GM18858 (cell line): ENCODE results near the gene SAMD10.
"Not testable (repeated sequence)": the region's sequence is repeated elsewhere in the genome, so short reads cannot be mapped to it uniquely, and the experiment has no call there.

ENCODE experiments used
- ATAC-seq: cut with Tn5 transposase; IDR thresholded peaks from one replicate; pipeline ENCODE4 v1.9.1; 2021; ENCODE audit not compliant: unreplicated experiment

The SAMD10 gene

DNA sequence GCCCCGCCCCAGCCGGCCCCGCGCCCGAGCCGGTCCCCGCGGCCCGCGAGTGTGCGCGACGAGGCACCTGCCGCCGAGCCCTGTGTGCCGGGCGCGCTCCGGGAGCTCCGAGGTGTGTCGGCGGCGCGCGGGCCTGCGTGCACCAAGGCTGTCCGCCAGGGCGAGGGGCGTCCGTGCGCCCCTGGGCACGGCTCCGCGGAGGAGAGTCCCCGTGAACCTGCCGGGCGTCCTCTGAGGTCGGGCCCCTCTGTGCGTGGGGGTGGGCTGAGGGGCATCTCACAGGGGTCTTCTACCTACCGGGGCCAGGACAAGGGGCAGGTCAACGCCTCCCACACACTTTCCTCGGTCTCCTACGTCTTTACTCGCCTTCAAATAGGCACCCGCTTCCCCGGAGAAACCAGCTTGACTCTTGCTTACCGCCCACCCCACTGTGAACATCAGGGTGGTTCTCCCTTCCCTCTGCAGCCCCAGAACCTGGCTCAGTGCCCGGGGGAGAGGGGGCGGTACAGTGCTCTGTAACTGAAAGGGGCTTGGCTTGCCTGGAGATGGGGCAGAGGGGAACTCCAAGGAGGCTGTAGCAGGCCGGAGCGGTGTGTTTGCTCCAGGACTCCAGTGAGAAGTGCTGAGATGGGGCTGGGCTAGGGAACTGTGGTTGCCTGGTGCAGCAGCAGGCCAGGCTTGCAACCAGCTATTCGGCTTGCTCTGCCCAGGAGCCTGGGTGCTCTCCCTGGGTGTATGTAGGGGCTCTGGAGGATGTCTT is at the start of gene SAMD10:
TSS of gene SAMD10 (minus strand) at position 86 of the 760 bp plus-strand sequence. CDS start 175 bp downstream, outside the sequence.
- ATAC-seq: no peak

GRCh38 chr20:64027981-64028685 is 48.7 kb upstream of the SAMD10 start:
- no peak for ATAC-seq

- ATAC-seq: no peak
These were observed 46.5 kb upstream of the SAMD10 start for GRCh38 chr20:64025826-64026412.

- ATAC-seq: no peak
These were observed 45.8 kb upstream of the SAMD10 start for GRCh38 chr20:64025101-64025825.

DNA sequence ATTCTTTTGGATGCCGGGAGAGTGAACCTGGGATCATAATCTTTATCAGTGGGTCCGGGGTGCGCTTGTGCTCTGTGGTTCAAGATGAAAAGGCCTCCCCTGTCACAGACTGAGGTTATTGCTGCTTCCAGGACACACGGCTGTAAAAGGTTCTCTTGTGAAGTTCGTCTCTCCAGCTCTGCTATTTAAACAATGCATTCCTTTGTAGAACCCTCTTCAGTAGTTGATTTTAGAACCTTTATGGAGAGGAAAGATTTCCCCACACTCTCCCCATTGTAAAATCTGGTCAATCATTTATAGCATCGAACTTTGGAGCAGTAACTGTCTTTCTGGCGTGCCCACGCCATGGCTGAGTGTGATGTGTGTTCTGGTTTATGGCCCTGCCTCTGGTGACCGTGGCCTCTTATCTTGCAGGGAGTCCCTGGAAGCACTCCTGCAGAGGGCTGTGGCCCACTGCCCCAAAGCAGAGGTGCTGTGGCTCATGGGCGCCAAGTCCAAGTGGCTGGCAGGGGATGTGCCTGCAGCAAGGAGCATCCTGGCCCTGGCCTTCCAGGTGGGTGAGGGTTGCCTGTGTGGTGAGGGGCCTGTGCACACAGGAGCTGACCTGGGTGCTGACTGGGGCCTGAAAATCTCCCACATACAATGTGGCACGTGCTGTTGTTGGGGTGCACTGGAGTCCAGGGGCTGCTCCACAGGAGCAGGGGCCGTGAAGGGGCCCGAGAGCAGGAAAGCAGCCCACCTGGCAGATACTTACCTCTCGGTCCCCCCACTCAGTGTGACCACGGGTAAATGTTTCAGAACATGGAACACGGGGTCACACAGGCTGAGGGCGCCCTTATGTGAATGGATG is 44.9 kb upstream of the SAMD10 start:
- no peak for ATAC-seq

- no peak for ATAC-seq
These were observed 44.1 kb upstream of the SAMD10 start for GRCh38 chr20:64023361-64024140.

- no peak for ATAC-seq
These were observed 43.4 kb upstream of the SAMD10 start for GRCh38 chr20:64022671-64023360.

DNA sequence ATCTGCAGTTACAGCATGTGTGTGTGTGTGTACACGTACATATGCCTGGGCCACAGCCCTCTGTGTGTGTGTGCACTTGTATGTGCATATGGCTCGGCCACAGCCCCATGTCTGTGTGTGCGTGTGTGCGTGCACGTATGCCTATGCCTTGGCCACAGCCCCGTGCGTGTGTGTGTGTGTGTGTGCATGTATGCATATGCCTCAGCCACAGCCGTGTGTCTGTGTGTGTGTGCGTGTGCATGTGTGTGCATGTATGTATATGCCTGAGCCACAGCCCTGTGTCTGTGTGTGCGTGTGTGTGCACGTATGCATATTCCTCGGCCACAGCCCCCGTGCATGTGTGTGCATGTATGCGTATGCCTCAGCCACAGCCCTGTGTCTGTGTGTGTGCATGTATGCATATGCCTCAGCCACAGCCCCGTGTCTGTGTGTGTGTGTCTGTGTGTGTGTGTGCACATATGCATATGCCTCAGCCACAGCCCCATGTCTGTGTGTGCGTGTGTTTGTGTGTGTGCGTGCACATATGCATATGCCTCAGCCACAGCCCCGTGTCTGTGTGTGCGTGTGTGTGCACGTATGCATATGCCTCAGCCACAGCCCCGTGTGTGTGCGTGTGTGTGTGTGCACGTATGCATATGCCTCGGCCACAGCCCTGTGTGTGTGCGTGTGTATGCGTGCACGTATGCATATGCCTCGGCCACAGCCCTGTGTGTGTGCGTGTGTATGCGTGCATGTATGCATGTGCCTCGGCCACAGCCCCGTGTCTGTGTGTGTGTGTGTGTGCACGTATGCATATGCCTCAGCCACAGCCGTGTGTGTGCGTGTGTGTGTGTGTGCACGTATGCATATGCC is 41.9 kb upstream of the SAMD10 start:
- no peak for ATAC-seq

- no peak for ATAC-seq
These were observed 36.2 kb upstream of the SAMD10 start for GRCh38 chr20:64015635-64016034.

DNA sequence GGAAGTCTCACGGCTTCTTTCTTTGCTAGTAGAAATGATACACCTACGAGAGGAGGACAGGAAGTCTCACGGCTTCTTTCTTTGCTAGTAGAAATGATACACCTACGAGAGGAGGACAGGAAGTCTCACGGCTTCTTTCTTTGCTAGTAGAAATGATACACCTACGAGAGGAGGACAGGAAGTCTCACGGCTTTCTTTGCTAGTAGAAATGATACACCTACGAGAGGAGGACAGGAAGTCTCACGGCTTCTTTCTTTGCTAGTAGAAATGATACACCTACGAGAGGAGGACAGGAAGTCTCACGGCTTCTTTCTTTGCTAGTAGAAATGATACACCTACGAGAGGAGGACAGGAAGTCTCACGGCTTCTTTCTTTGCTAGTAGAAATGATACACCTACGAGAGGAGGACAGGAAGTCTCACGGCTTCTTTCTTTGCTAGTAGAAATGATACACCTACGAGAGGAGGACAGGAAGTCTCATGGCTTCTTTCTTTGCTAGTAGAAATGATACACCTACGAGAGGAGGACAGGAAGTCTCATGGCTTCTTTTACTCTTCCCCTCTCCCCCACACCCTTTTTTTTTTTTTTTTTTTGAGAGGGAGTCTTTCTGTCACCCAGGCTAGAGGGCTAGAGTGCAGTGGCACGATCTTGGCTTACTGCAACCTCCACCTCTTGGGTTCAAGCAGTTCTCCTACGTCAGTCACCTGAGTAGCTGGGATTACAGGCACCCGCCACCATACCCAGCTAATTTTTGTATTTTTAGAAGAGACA is 33.1 kb upstream of the SAMD10 start:
- ATAC-seq: not testable (repeated sequence)

DNA sequence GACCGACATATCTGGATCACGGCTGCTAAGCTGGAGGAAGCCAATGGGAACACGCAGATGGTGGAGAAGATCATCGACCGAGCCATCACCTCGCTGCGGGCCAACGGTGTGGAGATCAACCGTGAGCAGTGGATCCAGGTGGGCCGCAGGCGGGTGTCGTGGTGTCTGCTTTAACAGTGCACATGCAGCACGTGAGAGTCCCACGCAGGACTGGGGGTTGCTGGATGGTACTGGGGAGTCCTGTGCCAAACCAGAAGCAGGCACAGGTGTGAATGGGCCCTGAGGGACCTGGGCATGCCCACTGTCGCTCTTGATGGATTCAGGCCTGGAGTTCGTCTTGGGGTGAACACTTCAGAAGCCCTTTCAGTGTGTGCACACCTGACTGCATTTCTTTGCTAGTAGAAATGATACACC is 31.9 kb upstream of the SAMD10 start:
- no peak for ATAC-seq

- no peak for ATAC-seq
These were observed 31.3 kb upstream of the SAMD10 start for GRCh38 chr20:64010711-64011237.

GRCh38 chr20:64009811-64010387 is 30.5 kb upstream of the SAMD10 start:
- no peak for ATAC-seq

GRCh38 chr20:64006902-64007301 is 27.5 kb upstream of the SAMD10 start:
- ATAC-seq: no peak

- no peak for ATAC-seq
These were observed 27.0 kb upstream of the SAMD10 start for GRCh38 chr20:64006490-64006889.

- no peak for ATAC-seq
These were observed 26.0 kb upstream of the SAMD10 start for GRCh38 chr20:64005394-64005793.
